Neural cell (in vitro differentiated cells): ENCODE data around the gene CTPS2.

Experiments
- CTCF ChIP-seq: fragments of 450-650 bp; IDR thresholded peaks from 2 replicates; pipeline ENCODE4 v1.5.1; 2014; ENCODE audit warnings: antibody characterized with exemption, mild to moderate bottlenecking, moderate library complexity; ENCODE audit not compliant: poor library complexity, severe bottlenecking
- EP300 ChIP-seq: fragments of 450-650 bp; conservative IDR thresholded peaks from 2 replicates; pipeline ENCODE4 v1.6.1; 2014; ENCODE audit warnings: antibody characterized with exemption, mild to moderate bottlenecking, moderate library complexity; ENCODE audit not compliant: poor library complexity, severe bottlenecking
- EZH2 ChIP-seq: fragments of 200-600, 300-800 bp; shearing (Covaris generic), sonication (generic); IDR thresholded peaks from 2 replicates; pipeline ENCODE4 v1.6.1; 2014; ENCODE audit warnings: antibody characterized with exemption, low read length, borderline replicate concordance, mild to moderate bottlenecking; ENCODE audit not compliant: insufficient read depth, poor library complexity, severe bottlenecking

GRCh38 chrX:16601885-16602284 lies 110.6 kb downstream of the CTPS2 start:
- TF ChIP-seq CTCF, result no peak
- no peak for TF ChIP-seq EZH2
- TF ChIP-seq EP300, result no peak
